ENCODE results near the gene SMYD3. TPM values are rescaled to one million over a fixed set of nuclear protein-coding genes. Genes with fewer than 3 reads are reported as not detected.
"Not testable (repeated sequence)": the region's sequence is repeated elsewhere in the genome, so short reads cannot be mapped to it uniquely, and the experiment has no call there.

Gene SMYD3
- total RNA-seq, 3 donors from 2014 or later = 16.3 to 18.0 (median 16.4) TPM

GRCh38 chr1:245718123-245718522, 789.0 kb downstream of the SMYD3 start:
- Histone ChIP-seq H3K4me3 (no peak overlapping the region), H3K36me3 (ENCODE audit: low read depth) (no peaks in the 10 kb centered on the region), H3K9me3 (no peaks in the 10 kb centered on the region), H3K4me1 (ENCODE audit: low read depth) (no peaks in the 10 kb centered on the region)
- no peak for TF ChIP-seq CTCF (IDR thresholded peaks at IDR 0.05)
- intact Hi-C loops (cut with DNase I, micrococcal nuclease) = no loop called here
- no peak for DNase-seq
- ATAC-seq = no peak

- intact Hi-C loops (cut with DNase I, micrococcal nuclease) = no loop called here
- DNase-seq (no peak), ATAC-seq (no peak)
- Histone ChIP-seq H3K36me3 (ENCODE audit: low read depth) (no peaks in the 10 kb centered on the region), H3K4me3 (no peak overlapping the region), H3K4me1 (ENCODE audit: low read depth) (no peaks in the 10 kb centered on the region), H3K9me3 (no peaks in the 10 kb centered on the region)
- no peak for TF ChIP-seq CTCF (IDR thresholded peaks at IDR 0.05)
Measured at GRCh38 chr1:245717611-245718010, 789.5 kb downstream of the SMYD3 start.

- DNase-seq (no peak), ATAC-seq (no peak)
- Histone ChIP-seq H3K4me1 (ENCODE audit: low read depth) (no peaks in the 10 kb centered on the region), H3K4me3 (no peak overlapping the region), H3K36me3 (ENCODE audit: low read depth) (no peaks in the 10 kb centered on the region), H3K9me3 (no peaks in the 10 kb centered on the region)
- intact Hi-C loops (cut with DNase I, micrococcal nuclease) = no loop called here
- TF ChIP-seq CTCF (IDR thresholded peaks at IDR 0.05) = no peak
Measured at GRCh38 chr1:245716561-245716960, 790.5 kb downstream of the SMYD3 start.

GRCh38 chr1:245715970-245716369, 791.1 kb downstream of the SMYD3 start:
- H3K4me3 ChIP-seq = no peak overlapping the region
- intact Hi-C loops (cut with DNase I, micrococcal nuclease) = no loop called here
- no peaks in the 10 kb centered on the region for H3K9me3 ChIP-seq
- H3K4me1 ChIP-seq (ENCODE audit: low read depth) = no peaks in the 10 kb centered on the region
- DNase-seq (no peak), ATAC-seq (no peak)
- TF ChIP-seq CTCF (IDR thresholded peaks at IDR 0.05) = no peak
- H3K36me3 ChIP-seq (ENCODE audit: low read depth) = no peaks in the 10 kb centered on the region

- Histone ChIP-seq H3K9me3 (no peaks in the 10 kb centered on the region), H3K4me3 (no peak overlapping the region), H3K36me3 (ENCODE audit: low read depth) (no peaks in the 10 kb centered on the region), H3K4me1 (ENCODE audit: low read depth) (no peaks in the 10 kb centered on the region)
- intact Hi-C loops (cut with DNase I, micrococcal nuclease) = no loop called here
- DNase-seq = no peak
- no peak for ATAC-seq
- no peak for TF ChIP-seq CTCF (IDR thresholded peaks at IDR 0.05)
Measured at GRCh38 chr1:245715291-245715701, 791.8 kb downstream of the SMYD3 start.

DNA sequence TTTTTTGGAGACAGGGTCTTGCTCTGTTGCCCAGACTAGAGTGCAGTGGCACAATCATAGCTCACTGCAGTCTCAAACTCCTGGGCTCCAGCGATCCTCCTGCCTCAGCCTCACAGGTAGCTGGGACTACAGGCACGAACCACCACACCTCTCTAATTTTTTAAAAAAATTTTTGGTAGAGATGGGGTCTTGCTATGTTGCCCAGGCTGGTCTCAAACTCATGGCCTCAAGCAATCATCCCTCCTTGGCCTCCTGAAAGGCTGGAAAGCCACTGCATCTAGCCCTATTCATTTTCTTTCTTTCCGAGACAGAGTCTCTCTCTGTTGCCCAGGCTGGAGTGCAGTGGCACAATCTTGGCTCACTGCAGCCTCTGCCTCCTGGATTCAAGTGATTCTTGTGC, 793.1 kb downstream of the SMYD3 start:
- ATAC-seq; H3K4me3 ChIP-seq; H3K4me1 ChIP-seq (ENCODE audit: low read depth); H3K36me3 ChIP-seq (ENCODE audit: low read depth); intact Hi-C loops (cut with DNase I, micrococcal nuclease); DNase-seq; H3K9me3 ChIP-seq: not testable (repeated sequence)

Data from mucosa of descending colon (tissue), 3 donors.